Fibroblast of lung (primary cell): ENCODE results near the gene ELMOD3.

ENCODE experiments used
- CTCF ChIP-seq, 2 donors: IDR thresholded peaks in 1 of 2; conservative IDR thresholded peaks in 1 of 2; 1 replicate in 1 of 2; 2 replicates in 1 of 2; pipeline ENCODE4 v1.5.1; 2011 to 2012; ENCODE audit warnings: low read length in 2 of 2, control low read depth in 1 of 2, inconsistent platforms in 1 of 2, low read depth in 1 of 2, mild to moderate bottlenecking in 1 of 2
- EZH2 ChIP-seq: IDR thresholded peaks from 2 replicates; pipeline ENCODE4 v1.5.1; 2012; ENCODE audit warnings: low read length, control low read depth, mild to moderate bottlenecking; ENCODE audit errors: missing control alignments

- TF ChIP-seq EZH2 = no peak
- TF ChIP-seq CTCF (conservative IDR thresholded peaks at IDR 0.05 in 1 of 2, IDR thresholded peaks at IDR 0.05 in 1 of 2; ENCODE audit: low read depth in 1 of 2, low read length in 2 of 2) = no peak
Observed at GRCh38 chr2:85418132-85419008, 63.8 kb downstream of the ELMOD3 start, which contains the start of gene SH2D6.
